Measurements from ENCODE around the gene NYAP1. TPM values are rescaled to one million over a fixed set of nuclear protein-coding genes. Genes with fewer than 3 reads are reported as not detected.

Gene NYAP1
- total RNA-seq, 1 donor from 2014 or later: 2.5 TPM

DNA sequence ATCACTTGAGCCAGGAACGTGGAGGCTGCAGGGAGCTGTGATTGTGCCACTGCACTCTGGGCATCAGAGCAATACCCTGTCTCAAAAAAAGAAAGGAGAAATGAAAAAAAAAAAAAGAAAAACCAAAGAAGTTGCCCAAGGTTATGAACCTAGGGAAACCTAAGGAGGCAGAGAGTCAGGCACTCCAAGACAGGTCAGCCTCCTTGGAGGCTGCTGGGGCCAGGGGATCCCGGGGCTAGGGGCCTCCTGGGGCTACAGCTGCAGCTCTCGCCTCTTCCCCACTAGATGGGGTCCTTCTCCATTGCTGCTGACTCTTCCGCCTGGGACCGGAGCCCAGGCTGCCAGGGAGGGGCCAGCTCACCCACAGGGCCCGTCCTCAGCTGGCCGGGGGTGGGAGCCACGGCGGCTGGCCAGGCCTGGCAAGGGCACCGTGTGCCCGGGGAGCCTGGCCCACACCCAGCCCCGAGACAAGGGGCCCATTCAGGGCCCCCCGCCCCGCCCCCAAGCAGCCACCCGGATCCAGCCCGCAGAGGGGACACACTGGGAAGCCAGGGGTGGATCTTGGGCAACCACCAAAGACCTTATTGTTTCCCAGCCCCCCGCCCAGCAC, 17.9 kb upstream of the NYAP1 start:
- Histone ChIP-seq H3K36me3 (ENCODE audit: insufficient read depth, low read length) (no peaks in the 10 kb centered on the region), H2AFZ (ENCODE audit: low read depth, low read length) (no peak overlapping the region), H3K9ac (ENCODE audit: low read length) (no peak overlapping the region), H4K20me1 (ENCODE audit: insufficient read depth, low read length) (peaks cover 25% of the 10 kb centered on the region), H3K27me3 (ENCODE audit: insufficient read depth, low read length) (no peaks in the 10 kb centered on the region), H3K9me3 (ENCODE audit: insufficient read depth, low read depth, low read length) (no peaks in the 10 kb centered on the region), H3K4me2 (ENCODE audit: low read length) (peak overlapping the region; percentile 44), H3K4me1 (ENCODE audit: insufficient read depth, low read length) (peaks cover 18% of the 10 kb centered on the region), H3K4me3 (ENCODE audit: insufficient read depth, low read depth, low read length) (no peak overlapping the region), H3K27ac (ENCODE audit: low read depth, low read length) (no peak overlapping the region), H3K79me2 (ENCODE audit: insufficient read depth, low read length) (no peaks in the 10 kb centered on the region)
- Mint-ChIP-seq H3K27ac (ENCODE audit: unreplicated experiment) (peak overlapping the region; percentile 14), H3K4me1 (ENCODE audit: low read depth, unreplicated experiment) (peaks cover 2% of the 10 kb centered on the region), H3K36me3 (ENCODE audit: low read depth, unreplicated experiment) (peaks cover 7% of the 10 kb centered on the region), H3K9me3 (ENCODE audit: unreplicated experiment) (no peaks in the 10 kb centered on the region), H3K27me3 (ENCODE audit: low read depth, unreplicated experiment) (no peaks in the 10 kb centered on the region), H3K4me3 (ENCODE audit: unreplicated experiment) (no peak overlapping the region)
- TF ChIP-seq CTCF (IDR thresholded peaks at IDR 0.05; ENCODE audit: insufficient read depth, low read depth, low read length): peak; percentile 40
- no peak for TF ChIP-seq EZH2 (IDR thresholded peaks at IDR 0.05; ENCODE audit: insufficient read depth, low read length)
- FAIRE-seq (no peak), DNase-seq (ENCODE audit: low read depth) (peak; percentile 55)

DNA sequence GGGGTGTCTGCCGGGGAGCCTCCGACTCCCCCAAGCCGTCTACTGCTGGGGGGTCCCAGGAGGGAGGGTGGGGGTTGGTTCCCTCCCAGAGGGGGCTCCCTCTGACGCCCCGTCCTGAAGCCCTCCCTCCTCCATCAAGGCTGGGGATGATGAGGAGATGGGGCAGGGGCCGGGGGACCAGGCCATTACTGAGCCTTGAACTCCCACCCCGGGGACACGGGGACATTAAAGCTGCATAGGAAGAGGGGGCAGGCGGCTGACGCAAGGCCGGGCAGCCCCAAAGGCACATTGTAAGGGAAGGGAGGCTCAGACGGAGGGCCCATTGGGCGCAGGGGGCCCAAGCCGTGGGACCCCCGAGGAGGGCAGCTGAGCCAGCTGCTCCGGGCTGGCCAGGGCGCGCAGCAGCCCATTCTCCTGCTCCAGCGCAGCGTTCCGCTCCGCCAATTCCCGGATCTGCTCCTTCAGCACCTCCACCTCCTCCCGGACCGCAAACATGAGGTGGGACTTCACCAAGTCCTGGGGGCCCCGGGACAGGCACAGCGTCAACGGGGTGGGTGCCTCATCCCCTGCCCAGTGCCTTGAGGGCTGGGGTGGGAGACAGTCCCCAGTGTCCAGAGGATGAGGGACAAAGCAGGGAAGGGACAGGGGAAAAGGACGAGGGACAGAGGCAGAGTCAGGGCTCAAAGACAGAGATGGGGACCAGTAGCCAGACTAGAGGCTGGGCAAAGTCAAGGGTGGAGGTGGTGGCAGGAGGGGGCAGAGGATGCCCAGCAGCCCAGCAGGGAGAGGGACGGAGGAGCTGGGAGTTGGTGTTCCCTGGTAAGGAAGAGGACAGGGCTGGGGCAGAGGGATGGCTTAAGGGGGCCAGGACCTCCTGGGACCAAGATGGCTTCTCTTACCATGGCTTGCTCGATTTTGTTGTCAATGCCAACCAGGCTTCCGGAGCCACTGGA, 16.8 kb upstream of the NYAP1 start:
- Histone ChIP-seq H3K4me1 (ENCODE audit: insufficient read depth, low read length) (peaks cover 18% of the 10 kb centered on the region), H3K79me2 (ENCODE audit: insufficient read depth, low read length) (no peaks in the 10 kb centered on the region), H3K9ac (ENCODE audit: low read length) (no peak overlapping the region), H3K36me3 (ENCODE audit: insufficient read depth, low read length) (no peaks in the 10 kb centered on the region), H3K27ac (ENCODE audit: low read depth, low read length) (no peak overlapping the region), H3K4me2 (ENCODE audit: low read length) (no peak overlapping the region), H2AFZ (ENCODE audit: low read depth, low read length) (no peak overlapping the region), H3K9me3 (ENCODE audit: insufficient read depth, low read depth, low read length) (no peaks in the 10 kb centered on the region), H4K20me1 (ENCODE audit: insufficient read depth, low read length) (peaks cover 31% of the 10 kb centered on the region), H3K27me3 (ENCODE audit: insufficient read depth, low read length) (no peaks in the 10 kb centered on the region), H3K4me3 (ENCODE audit: insufficient read depth, low read depth, low read length) (no peak overlapping the region)
- TF ChIP-seq EZH2 (IDR thresholded peaks at IDR 0.05; ENCODE audit: insufficient read depth, low read length): no peak
- no peak for TF ChIP-seq CTCF (IDR thresholded peaks at IDR 0.05; ENCODE audit: insufficient read depth, low read depth, low read length)
- no peak for DNase-seq (ENCODE audit: low read depth)
- peaks cover 2% of the 10 kb centered on the region for H3K4me1 Mint-ChIP-seq (ENCODE audit: low read depth, unreplicated experiment)
- no peaks in the 10 kb centered on the region for H3K9me3 Mint-ChIP-seq (ENCODE audit: unreplicated experiment)
- no peak for FAIRE-seq
- no peaks in the 10 kb centered on the region for H3K27me3 Mint-ChIP-seq (ENCODE audit: low read depth, unreplicated experiment)
- H3K27ac Mint-ChIP-seq (ENCODE audit: unreplicated experiment): no peak overlapping the region
- peaks cover 8% of the 10 kb centered on the region for H3K36me3 Mint-ChIP-seq (ENCODE audit: low read depth, unreplicated experiment)
- H3K4me3 Mint-ChIP-seq (ENCODE audit: unreplicated experiment): no peak overlapping the region
